Karpas-422 (cell line): ENCODE data around the gene KCNJ6. TPM values are rescaled to one million over a fixed set of nuclear protein-coding genes. Genes with fewer than 3 reads are reported as not detected.

Experiments
- DNase-seq: peaks from one replicate; pipeline ENCODE4 v3.0.0-alpha.2; 2015
- H2AFZ ChIP-seq: fragments of 200-600 bp; sonication (generic); 2 replicates; pipeline ENCODE4 v1.6.1; 2014; ENCODE audit warnings: antibody characterized with exemption, low read length, mixed read lengths
- H3K27ac ChIP-seq: fragments of 200-600 bp; sonication (generic); 2 replicates; pipeline ENCODE4 v1.5.1; 2014; ENCODE audit warnings: mild to moderate bottlenecking, low read length, moderate library complexity
- H3K27me3 ChIP-seq: fragments of 200-600 bp; sonication (generic); 2 replicates; pipeline ENCODE4 v1.6.1; 2014; ENCODE audit warnings: low read length, mixed read lengths
- H3K36me3 ChIP-seq: fragments of 200-600 bp; sonication (generic); 2 replicates; pipeline ENCODE4 v1.6.1; 2014; ENCODE audit warnings: low read length, mixed read lengths; ENCODE audit not compliant: insufficient read depth
- H3K4me1 ChIP-seq: fragments of 200-600 bp; sonication (generic); 2 replicates; pipeline ENCODE4 v1.6.1; 2014; ENCODE audit warnings: mild to moderate bottlenecking, low read length, mixed read lengths
- H3K4me2 ChIP-seq: fragments of 200-600 bp; sonication (generic); 2 replicates; pipeline ENCODE4 v1.6.1; 2014; ENCODE audit warnings: low read length, low read depth, mild to moderate bottlenecking; ENCODE audit not compliant: poor library complexity, severe bottlenecking
- H3K4me3 ChIP-seq: fragments of 200-600 bp; sonication (generic); 2 replicates; pipeline ENCODE4 v1.5.1; 2014; ENCODE audit warnings: mild to moderate bottlenecking, antibody characterized with exemption, low read length, mixed read lengths
- H3K79me2 ChIP-seq: fragments of 200-600 bp; sonication (generic); 2 replicates; pipeline ENCODE4 v1.6.1; 2014; ENCODE audit warnings: mild to moderate bottlenecking, low read length, mixed read lengths
- H3K9ac ChIP-seq: fragments of 200-600 bp; sonication (generic); 2 replicates; pipeline ENCODE4 v1.6.0; 2014; ENCODE audit warnings: low read length
- H3K9me2 ChIP-seq: fragments of 200-600 bp; sonication (generic), shearing (Covaris generic); replicated peaks from 2 replicates; pipeline ENCODE4 v1.6.0; 2014; ENCODE audit warnings: mild to moderate bottlenecking, low read length, moderate library complexity; ENCODE audit not compliant: insufficient read depth
- H3K9me3 ChIP-seq: fragments of 300-700, 200-600 bp; sonication (generic); 2 replicates; pipeline ENCODE4 v1.6.1; 2014; ENCODE audit warnings: low read length, mixed read lengths
- H4K20me1 ChIP-seq: fragments of 200-600 bp; sonication (generic); 2 replicates; pipeline ENCODE4 v1.6.1; 2014; ENCODE audit warnings: mild to moderate bottlenecking, antibody characterized with exemption, low read length, low read depth; ENCODE audit not compliant: insufficient read depth
- total RNA-seq: library from RNA; depleted of rRNA; stranded (reverse); fragments of >200 nt; shearing (Covaris generic); gene quantifications from 2 replicates; pipeline ENCODE4 v1.2.3, GENCODE V29; 2014; ENCODE audit warnings: low replicate concordance

The KCNJ6 gene
- total RNA-seq, 1 experiment from 2014 or later: not detected

DNA sequence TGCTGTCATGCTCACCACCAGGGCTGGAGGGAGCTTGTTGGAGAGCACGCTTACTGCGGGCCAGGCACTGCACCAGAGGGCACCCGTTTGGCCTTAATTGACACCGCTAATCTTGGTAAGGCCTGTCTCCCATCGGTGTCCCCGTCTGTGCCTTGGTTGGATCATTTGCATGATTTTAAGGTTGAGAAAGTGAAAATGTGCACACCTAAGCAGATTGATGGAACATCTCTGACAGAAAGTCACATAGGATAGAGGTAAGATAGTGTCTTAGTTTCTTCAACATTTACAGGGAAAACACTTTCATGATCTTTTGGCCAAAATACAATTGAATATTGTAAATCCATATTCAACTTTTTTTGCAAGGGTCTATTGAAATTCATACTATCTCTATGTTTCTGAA lies 255.5 kb downstream of the KCNJ6 start:
- Histone ChIP-seq H3K27me3 (no peaks in the 10 kb centered on the region), H2AFZ (no peak overlapping the region), H3K4me2 (no peak overlapping the region), H3K9ac (no peak overlapping the region), H3K9me2 (no peaks in the 10 kb centered on the region), H3K27ac (no peak overlapping the region), H4K20me1 (no peaks in the 10 kb centered on the region), H3K4me1 (no peaks in the 10 kb centered on the region), H3K79me2 (no peaks in the 10 kb centered on the region), H3K36me3 (no peaks in the 10 kb centered on the region), H3K9me3 (no peaks in the 10 kb centered on the region), H3K4me3 (no peak overlapping the region)
- no peak for DNase-seq

- no peak overlapping the region for H3K4me2 ChIP-seq
- H3K4me3 ChIP-seq: no peak overlapping the region
- no peak overlapping the region for H3K27ac ChIP-seq
- DNase-seq: no peak
- no peaks in the 10 kb centered on the region for H3K9me2 ChIP-seq
- H3K27me3 ChIP-seq: no peaks in the 10 kb centered on the region
- H3K36me3 ChIP-seq: no peaks in the 10 kb centered on the region
- no peaks in the 10 kb centered on the region for H3K79me2 ChIP-seq
- no peak overlapping the region for H2AFZ ChIP-seq
- no peak overlapping the region for H3K9ac ChIP-seq
- H3K9me3 ChIP-seq: no peaks in the 10 kb centered on the region
- H3K4me1 ChIP-seq: no peaks in the 10 kb centered on the region
- no peaks in the 10 kb centered on the region for H4K20me1 ChIP-seq
Measured at GRCh38 chr21:37659874-37660273, 256.4 kb downstream of the KCNJ6 start.

DNA sequence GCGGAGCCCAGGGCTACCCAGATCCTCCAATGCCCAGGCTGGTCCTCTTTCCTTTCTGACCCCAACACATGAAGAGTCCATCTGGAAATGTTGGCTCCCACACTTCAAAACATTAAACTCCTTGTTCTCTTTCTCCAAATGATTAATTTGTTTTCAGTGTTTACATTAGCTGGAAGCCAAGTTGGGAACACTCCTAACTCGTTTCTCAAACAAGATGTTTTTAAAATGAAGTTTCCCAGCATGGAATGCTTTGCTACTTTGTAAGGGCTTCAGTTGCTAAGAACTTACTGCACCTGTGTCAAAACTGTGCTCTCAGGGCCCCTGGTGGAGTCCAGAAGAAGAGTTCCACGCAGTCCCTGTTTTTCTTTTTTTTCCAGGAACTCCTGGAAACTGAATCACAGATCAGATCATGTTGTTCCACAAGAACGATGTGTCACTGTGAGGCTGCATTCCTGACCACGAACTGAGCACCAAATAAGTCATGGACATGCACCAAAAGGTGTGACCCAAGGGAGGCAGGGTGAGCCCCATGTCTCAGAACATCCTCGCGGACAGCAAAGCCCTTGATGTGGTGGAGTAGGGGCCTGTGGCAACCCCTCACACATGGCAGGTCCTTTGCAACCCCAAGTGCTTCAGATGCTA lies 257.3 kb downstream of the KCNJ6 start:
- Histone ChIP-seq H3K9me2 (no peaks in the 10 kb centered on the region), H3K79me2 (no peaks in the 10 kb centered on the region), H3K9me3 (no peaks in the 10 kb centered on the region), H4K20me1 (no peaks in the 10 kb centered on the region), H3K4me1 (no peaks in the 10 kb centered on the region), H2AFZ (no peak overlapping the region), H3K27ac (no peak overlapping the region), H3K36me3 (no peaks in the 10 kb centered on the region), H3K9ac (no peak overlapping the region), H3K27me3 (no peaks in the 10 kb centered on the region), H3K4me3 (no peak overlapping the region), H3K4me2 (no peak overlapping the region)
- no peak for DNase-seq

GRCh38 chr21:37658121-37658816 lies 258.0 kb downstream of the KCNJ6 start:
- H4K20me1 ChIP-seq: no peaks in the 10 kb centered on the region
- no peaks in the 10 kb centered on the region for H3K79me2 ChIP-seq
- H3K9me3 ChIP-seq: no peaks in the 10 kb centered on the region
- H3K9me2 ChIP-seq: no peaks in the 10 kb centered on the region
- H3K27me3 ChIP-seq: no peaks in the 10 kb centered on the region
- H3K4me2 ChIP-seq: no peak overlapping the region
- no peak for DNase-seq
- no peak overlapping the region for H2AFZ ChIP-seq
- H3K9ac ChIP-seq: no peak overlapping the region
- H3K36me3 ChIP-seq: no peaks in the 10 kb centered on the region
- H3K4me3 ChIP-seq: no peak overlapping the region
- no peak overlapping the region for H3K27ac ChIP-seq
- no peaks in the 10 kb centered on the region for H3K4me1 ChIP-seq

GRCh38 chr21:37656899-37657298 lies 259.4 kb downstream of the KCNJ6 start:
- H3K36me3 ChIP-seq: no peaks in the 10 kb centered on the region
- H2AFZ ChIP-seq: no peak overlapping the region
- no peaks in the 10 kb centered on the region for H4K20me1 ChIP-seq
- no peaks in the 10 kb centered on the region for H3K9me2 ChIP-seq
- no peaks in the 10 kb centered on the region for H3K79me2 ChIP-seq
- no peaks in the 10 kb centered on the region for H3K9me3 ChIP-seq
- H3K27ac ChIP-seq: no peak overlapping the region
- H3K9ac ChIP-seq: no peak overlapping the region
- no peaks in the 10 kb centered on the region for H3K4me1 ChIP-seq
- H3K27me3 ChIP-seq: no peaks in the 10 kb centered on the region
- no peak for DNase-seq
- H3K4me2 ChIP-seq: no peak overlapping the region
- H3K4me3 ChIP-seq: no peak overlapping the region

DNA sequence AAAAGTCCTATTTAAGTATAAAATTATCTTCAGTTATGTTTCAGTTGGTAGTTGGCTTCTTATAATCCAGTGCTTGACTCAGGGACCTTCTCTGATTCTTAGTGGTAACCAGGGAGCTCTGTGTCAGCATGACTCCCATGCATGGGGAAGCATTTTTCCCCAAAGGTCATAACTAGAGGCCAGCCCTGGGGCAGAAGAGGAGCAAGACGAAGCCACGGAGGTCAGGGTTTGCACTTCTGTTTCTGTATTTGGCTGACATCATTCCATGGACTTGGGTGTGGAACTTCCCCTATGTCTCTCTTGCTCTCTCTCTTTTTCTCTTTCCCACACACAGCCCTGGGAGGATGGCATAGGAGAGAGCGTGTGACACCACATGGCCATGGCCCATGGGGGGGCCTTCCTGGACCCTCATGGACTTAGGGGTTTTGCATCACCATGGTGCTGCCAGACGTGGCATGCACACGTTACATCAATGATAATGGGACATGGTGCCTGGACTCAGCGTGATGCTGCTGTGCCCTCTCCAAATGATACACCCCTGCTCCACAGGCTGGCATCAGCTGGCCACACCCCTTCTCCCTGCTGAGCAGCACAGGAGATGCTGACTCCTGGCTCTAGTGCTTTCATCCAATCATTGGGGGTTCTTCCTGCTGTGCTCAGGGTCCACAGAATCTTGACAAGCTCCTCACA lies 260.5 kb downstream of the KCNJ6 start:
- H4K20me1 ChIP-seq: no peaks in the 10 kb centered on the region
- no peaks in the 10 kb centered on the region for H3K36me3 ChIP-seq
- H3K9me3 ChIP-seq: no peaks in the 10 kb centered on the region
- no peak overlapping the region for H3K4me2 ChIP-seq
- H2AFZ ChIP-seq: no peak overlapping the region
- H3K9ac ChIP-seq: no peak overlapping the region
- H3K27me3 ChIP-seq: no peaks in the 10 kb centered on the region
- no peaks in the 10 kb centered on the region for H3K79me2 ChIP-seq
- no peaks in the 10 kb centered on the region for H3K9me2 ChIP-seq
- H3K4me1 ChIP-seq: no peaks in the 10 kb centered on the region
- H3K27ac ChIP-seq: no peak overlapping the region
- no peak for DNase-seq
- no peak overlapping the region for H3K4me3 ChIP-seq

DNA sequence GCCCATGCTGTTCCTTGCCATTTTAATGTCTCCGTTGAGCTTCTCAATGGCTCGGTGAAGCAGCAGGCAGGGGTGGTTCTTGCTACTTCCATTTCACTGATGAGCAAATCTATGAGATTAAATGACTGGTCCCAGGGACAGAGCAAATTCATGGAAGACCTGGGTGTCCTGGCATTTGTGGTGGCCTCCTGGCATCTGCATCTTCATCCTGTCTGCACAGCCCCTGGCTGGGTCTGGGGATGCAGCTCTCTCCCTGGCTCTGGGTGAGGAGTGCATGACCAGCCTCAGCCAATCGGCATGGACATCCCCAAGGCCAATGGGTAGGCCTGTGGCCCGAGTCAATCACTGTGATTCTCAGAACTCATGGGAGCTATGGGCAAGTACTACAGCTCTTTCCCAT lies 261.7 kb downstream of the KCNJ6 start:
- Histone ChIP-seq H3K79me2 (no peaks in the 10 kb centered on the region), H2AFZ (no peak overlapping the region), H3K9ac (no peak overlapping the region), H3K4me3 (no peak overlapping the region), H3K27me3 (no peaks in the 10 kb centered on the region), H3K36me3 (no peaks in the 10 kb centered on the region), H3K4me1 (no peaks in the 10 kb centered on the region), H3K9me3 (no peaks in the 10 kb centered on the region), H3K4me2 (no peak overlapping the region), H3K27ac (no peak overlapping the region), H3K9me2 (no peaks in the 10 kb centered on the region), H4K20me1 (no peaks in the 10 kb centered on the region)
- DNase-seq: no peak

GRCh38 chr21:37653201-37653600 lies 263.1 kb downstream of the KCNJ6 start:
- Histone ChIP-seq H3K4me2 (no peak overlapping the region), H3K9me2 (no peaks in the 10 kb centered on the region), H3K36me3 (no peaks in the 10 kb centered on the region), H3K4me3 (no peak overlapping the region), H3K9ac (no peak overlapping the region), H3K27ac (no peak overlapping the region), H3K79me2 (no peaks in the 10 kb centered on the region), H3K4me1 (no peaks in the 10 kb centered on the region), H4K20me1 (no peaks in the 10 kb centered on the region), H3K9me3 (no peaks in the 10 kb centered on the region), H2AFZ (no peak overlapping the region), H3K27me3 (no peaks in the 10 kb centered on the region)
- DNase-seq: no peak
